Panc1 (cell line): ENCODE data around the gene CACNA1C. TPM values are rescaled to one million over a fixed set of nuclear protein-coding genes. Genes with fewer than 3 reads are reported as not detected.

Experiments used
- ATAC-seq: fragments of 200-7000 bp; cut with Tn5 transposase; 2 replicates; pipeline ENCODE4 v1.9.1; 2020; ENCODE audit warnings: mild to moderate bottlenecking, moderate library complexity
- BruUV-seq: library from RNA; stranded (reverse); fragments of 400-500 nt; replicated peaks from 2 replicates; lab custom pipeline; 2021; lab: Mats Ljungman, UMichigan
- CTCF ChIA-PET: fragments of 300-600 bp; sonication (Branson Sonifier 250); formaldehyde crosslinking; loops from one replicate; lab custom pipeline; 2022; ENCODE audit warnings: antibody characterized with exemption; lab: Charles Lee
- POLR2A ChIA-PET: fragments of 300-600 bp; sonication (Branson Sonifier 250); formaldehyde crosslinking; loops from one replicate; lab custom pipeline; 2022; ENCODE audit warnings: antibody characterized with exemption; lab: Charles Lee
- DNase-seq: peaks from one replicate; pipeline ENCODE4 v3.0.0-alpha.2; 2010; ENCODE audit warnings: low read depth, low spot score
- H3K27ac ChIP-seq: 2 replicates; pipeline ENCODE4 v1.5.1; 2011; ENCODE audit warnings: mild to moderate bottlenecking, low read length, inconsistent platforms
- H3K27me3 ChIP-seq: fragments of 200-500 bp; sonication (Bioruptor generic); 2 replicates; pipeline ENCODE4 v1.6.0; 2014; ENCODE audit warnings: low read length, inconsistent platforms; ENCODE audit not compliant: control insufficient read depth, insufficient read depth
- H3K36me3 ChIP-seq: fragments of 200-500 bp; sonication (Bioruptor generic); 2 replicates; pipeline ENCODE4 v1.5.1; 2014; ENCODE audit warnings: inconsistent platforms, mild to moderate bottlenecking, low read length, moderate library complexity; ENCODE audit not compliant: control insufficient read depth, insufficient read depth
- H3K4me1 ChIP-seq: 2 replicates; pipeline ENCODE4 v1.5.1; 2011; ENCODE audit warnings: inconsistent platforms, mild to moderate bottlenecking, low read length, moderate library complexity; ENCODE audit not compliant: control insufficient read depth, insufficient read depth
- H3K4me3 ChIP-seq, 2 experiments: 2 replicates each; pipeline ENCODE4 v1.5.1; 2011 to 2012; ENCODE audit warnings: low read depth in 2 of 2, low read length in 2 of 2, mild to moderate bottlenecking in 2 of 2, inconsistent platforms in 1 of 2, moderate library complexity in 1 of 2
- H3K9me3 ChIP-seq: fragments of 200-500 bp; sonication (Bioruptor generic); 2 replicates; pipeline ENCODE4 v1.5.1; 2014; ENCODE audit warnings: low read depth, mild to moderate bottlenecking, inconsistent platforms, low read length, moderate library complexity; ENCODE audit not compliant: control insufficient read depth, insufficient read depth
- CTCF ChIP-seq: fragments of 450-650 bp; IDR thresholded peaks from 2 replicates; pipeline ENCODE4 v1.5.1; 2017; ENCODE audit warnings: mild to moderate bottlenecking
- POLR2AphosphoS5 ChIP-seq: IDR thresholded peaks from 2 replicates; pipeline ENCODE4 v1.6.1; 2012; ENCODE audit warnings: mild to moderate bottlenecking, low read depth, low read length, moderate library complexity
- REST ChIP-seq, 2 experiments: IDR thresholded peaks; 2 replicates each; pipeline ENCODE4 v1.6.1; 2011 to 2012; ENCODE audit warnings: low read depth in 2 of 2, control low read depth in 1 of 2, low read length in 1 of 2, mild to moderate bottlenecking in 1 of 2, moderate library complexity in 1 of 2; ENCODE audit not compliant: insufficient read depth in 1 of 2
- SIN3A ChIP-seq: IDR thresholded peaks from 2 replicates; pipeline ENCODE4 v1.6.1; 2012; ENCODE audit warnings: low read depth, mild to moderate bottlenecking, low read length, moderate library complexity, borderline replicate concordance; ENCODE audit not compliant: insufficient read depth
- TCF7L2 ChIP-seq: IDR thresholded peaks from 2 replicates; pipeline ENCODE4 v1.6.1; 2011; ENCODE audit warnings: mild to moderate bottlenecking, low read depth, low read length, inconsistent platforms
- in situ Hi-C: cut with HindIII; loops from 2 replicates; pipeline ENCODE4 v1.10.0; 2016; ENCODE audit warnings: low sequenced_read_pairs, low pct_unique_long_range_greater_than_20kb
- intact Hi-C: fragments of 100-400 bp; cut with micrococcal nuclease; formaldehyde crosslinking; loops from one replicate; pipeline ENCODE4 v1.10.0; 2022; ENCODE audit not compliant: unreplicated experiment
- total RNA-seq: library from RNA; stranded (reverse); gene quantifications from one replicate; pipeline ENCODE4 v1.2.1, GENCODE V29; 2021; ENCODE audit not compliant: unreplicated experiment

CACNA1C gene
- total RNA-seq, 1 experiment from 2014 or later, result 0.03 TPM

GRCh38 chr12:2334689-2335088 is 281.9 kb downstream of the CACNA1C start:
- no peaks in the 10 kb centered on the region for H3K4me1 ChIP-seq
- H3K4me3 ChIP-seq, result no peak overlapping the region
- no peak overlapping the region for H3K27ac ChIP-seq
- in situ Hi-C loops (no loop called here), intact Hi-C loops (no loop called here)
- DNase-seq, result no peak
- BruUV-seq, result no TSS peak
- no peak for ATAC-seq
- ChIA-PET CTCF (no interaction called here), POLR2A (no interaction called here)
- no peaks in the 10 kb centered on the region for H3K9me3 ChIP-seq
- no peaks in the 10 kb centered on the region for H3K36me3 ChIP-seq
- no peaks in the 10 kb centered on the region for H3K27me3 ChIP-seq
- TF ChIP-seq SIN3A, result no peak
- TF ChIP-seq TCF7L2, result no peak
- no peak for TF ChIP-seq POLR2AphosphoS5
- no peak for TF ChIP-seq REST (IDR thresholded peaks at IDR 0.05; ENCODE audit: insufficient read depth in 1 of 2, low read depth in 2 of 2, low read length in 1 of 2)
- TF ChIP-seq CTCF, result no peak

GRCh38 chr12:2335109-2335508 is 282.3 kb downstream of the CACNA1C start:
- TF ChIP-seq CTCF (no peak), SIN3A (no peak), REST (IDR thresholded peaks at IDR 0.05; ENCODE audit: insufficient read depth in 1 of 2, low read depth in 2 of 2, low read length in 1 of 2) (no peak), POLR2AphosphoS5 (no peak), TCF7L2 (no peak)
- intact Hi-C loops, result no loop called here
- no peaks in the 10 kb centered on the region for H3K27me3 ChIP-seq

More at GRCh38 chr12:2335109-2335508, 282.3 kb downstream of the CACNA1C start:
- Histone ChIP-seq H3K27ac (no peak overlapping the region), H3K4me1 (no peaks in the 10 kb centered on the region), H3K9me3 (no peaks in the 10 kb centered on the region), H3K4me3 (no peak overlapping the region), H3K36me3 (no peaks in the 10 kb centered on the region)
- ChIA-PET POLR2A (no interaction called here), CTCF (no interaction called here)
- DNase-seq (no peak), ATAC-seq (no peak)
- in situ Hi-C loops, result no loop called here
- no TSS peak for BruUV-seq
